ENCODE data around the gene RPH3AL. TPM values are rescaled to one million over a fixed set of nuclear protein-coding genes. Genes with fewer than 3 reads are reported as not detected.
A peak's percentile ranks its signal among the peaks of the same experiment; 100 is the strongest.

RPH3AL gene
- total and polyA plus RNA-seq, 4 donors: 1.6 to 18.1 (median 8.0) TPM

DNA sequence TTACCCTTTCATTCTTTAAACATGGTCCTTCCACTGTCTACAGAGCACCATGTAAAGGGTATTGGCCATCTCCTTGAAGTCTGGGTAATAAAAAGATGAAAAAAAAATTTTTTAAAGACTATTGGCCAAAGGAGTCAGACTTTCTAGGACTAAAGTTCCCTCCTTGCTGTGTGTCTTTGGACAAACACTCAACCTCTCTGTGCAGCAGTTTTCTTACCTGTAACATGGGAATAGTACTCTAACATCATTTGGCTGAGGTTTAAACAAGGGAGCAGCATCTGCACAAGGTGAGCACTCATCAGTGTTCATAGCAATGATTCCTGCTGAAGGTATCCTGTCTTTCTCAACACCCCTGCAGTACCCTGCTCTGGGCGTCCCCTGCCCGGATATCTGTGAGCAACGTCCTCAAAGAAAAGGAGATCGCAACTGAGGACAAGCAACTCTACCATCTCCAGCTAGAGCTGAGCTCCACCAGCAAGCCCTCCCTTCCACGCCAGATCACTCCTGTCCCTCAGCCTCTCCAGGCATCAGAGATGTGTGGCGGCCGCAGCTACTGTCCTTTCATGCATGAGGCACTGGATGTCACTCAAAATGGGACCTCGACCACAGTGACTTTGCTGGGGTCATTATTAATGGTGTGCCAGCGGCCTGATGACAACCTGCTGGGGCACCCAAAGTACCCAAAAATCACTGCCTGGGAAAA is 29.5 kb upstream of the RPH3AL start:
- Histone ChIP-seq H3K27me3 (ENCODE audit: control insufficient read depth in 1 of 2, insufficient read depth in 2 of 2, low read length in 1 of 2) (no peaks in the 10 kb centered on the region), H3K27ac (ENCODE audit: low read depth in 1 of 2, low read length in 2 of 2) (no peak overlapping the region), H3K4me3 (ENCODE audit: low read length in 2 of 2) (no peak overlapping the region), H3K36me3 (ENCODE audit: control insufficient read depth in 1 of 2, insufficient read depth in 2 of 2, low read length in 1 of 2) (no peaks in the 10 kb centered on the region), H3K9me3 (ENCODE audit: control insufficient read depth, low read length) (no peaks in the 10 kb centered on the region), H3K4me1 (ENCODE audit: control insufficient read depth in 1 of 2, insufficient read depth in 2 of 2, low read length in 2 of 2) (no peaks in the 10 kb centered on the region)
- intact Hi-C loops (cut with DNase I): no loop called here
- no peak for ATAC-seq (ENCODE audit: low FRiP score)
- WGBS, 2 donors: 85 to 86% methylated on average over 9 of the region's 9 CpGs
- DNase-seq: peak in 1 of 2 donors; percentile 57

GRCh38 chr17:381516-381915 is 28.9 kb upstream of the RPH3AL start:
- no peak for DNase-seq
- Histone ChIP-seq H3K27me3 (ENCODE audit: control insufficient read depth in 1 of 2, insufficient read depth in 2 of 2, low read length in 1 of 2) (no peaks in the 10 kb centered on the region), H3K4me3 (ENCODE audit: low read length in 2 of 2) (no peak overlapping the region), H3K27ac (ENCODE audit: low read depth in 1 of 2, low read length in 2 of 2) (no peak overlapping the region), H3K4me1 (ENCODE audit: control insufficient read depth in 1 of 2, insufficient read depth in 2 of 2, low read length in 2 of 2) (no peaks in the 10 kb centered on the region), H3K9me3 (ENCODE audit: control insufficient read depth, low read length) (no peaks in the 10 kb centered on the region), H3K36me3 (ENCODE audit: control insufficient read depth in 1 of 2, insufficient read depth in 2 of 2, low read length in 1 of 2) (no peaks in the 10 kb centered on the region)
- intact Hi-C loops (cut with DNase I): no loop called here
- 36 to 48% methylated on average over 8 of the region's 8 CpGs for WGBS, 2 donors
- ATAC-seq (ENCODE audit: low FRiP score): no peak

GRCh38 chr17:379531-380465 is 27.2 kb upstream of the RPH3AL start:
- Histone ChIP-seq H3K27ac (ENCODE audit: low read depth in 1 of 2, low read length in 2 of 2) (no peak overlapping the region), H3K4me3 (ENCODE audit: low read length in 2 of 2) (no peak overlapping the region), H3K27me3 (ENCODE audit: control insufficient read depth in 1 of 2, insufficient read depth in 2 of 2, low read length in 1 of 2) (no peaks in the 10 kb centered on the region), H3K4me1 (ENCODE audit: control insufficient read depth in 1 of 2, insufficient read depth in 2 of 2, low read length in 2 of 2) (no peaks in the 10 kb centered on the region), H3K36me3 (ENCODE audit: control insufficient read depth in 1 of 2, insufficient read depth in 2 of 2, low read length in 1 of 2) (no peaks in the 10 kb centered on the region), H3K9me3 (ENCODE audit: control insufficient read depth, low read length) (no peaks in the 10 kb centered on the region)
- DNase-seq: no peak
- intact Hi-C loops (cut with DNase I): no loop called here
- WGBS, 2 donors: 79 to 87% methylated on average over 28 of the region's 28 CpGs
- ATAC-seq (ENCODE audit: low FRiP score): no peak

DNA sequence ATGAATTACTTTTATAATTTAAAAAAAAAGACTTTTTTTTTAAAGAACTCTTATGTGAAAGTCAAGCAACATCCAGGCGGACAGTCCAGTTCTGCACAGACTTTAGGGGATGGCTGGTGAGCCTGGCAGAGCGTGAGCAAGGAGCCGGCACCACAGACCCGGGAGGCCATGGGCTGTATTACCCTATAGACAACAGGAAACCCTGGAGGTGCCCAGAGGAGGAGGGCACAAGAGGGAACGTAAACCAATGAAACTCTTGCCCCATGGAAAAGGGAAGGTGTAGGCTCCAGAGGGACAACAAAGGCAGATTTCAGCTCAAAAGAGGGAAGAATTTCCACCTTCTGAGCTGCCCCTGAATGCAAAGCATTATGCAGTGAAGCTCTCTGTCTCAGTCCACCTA is 25.5 kb upstream of the RPH3AL start:
- Histone ChIP-seq H3K27ac (ENCODE audit: low read depth in 1 of 2, low read length in 2 of 2) (no peak overlapping the region), H3K4me1 (ENCODE audit: control insufficient read depth in 1 of 2, insufficient read depth in 2 of 2, low read length in 2 of 2) (no peaks in the 10 kb centered on the region), H3K4me3 (ENCODE audit: low read length in 2 of 2) (no peak overlapping the region), H3K36me3 (ENCODE audit: control insufficient read depth in 1 of 2, insufficient read depth in 2 of 2, low read length in 1 of 2) (no peaks in the 10 kb centered on the region), H3K9me3 (ENCODE audit: control insufficient read depth, low read length) (no peaks in the 10 kb centered on the region), H3K27me3 (ENCODE audit: control insufficient read depth in 1 of 2, insufficient read depth in 2 of 2, low read length in 1 of 2) (no peaks in the 10 kb centered on the region)
- intact Hi-C loops (cut with DNase I): no loop called here
- DNase-seq (no peak), ATAC-seq (ENCODE audit: low FRiP score) (no peak)
- WGBS, 2 donors: 72 to 90% methylated on average over 5 of the region's 5 CpGs

GRCh38 chr17:376936-377863 is 24.6 kb upstream of the RPH3AL start:
- no peak overlapping the region for H3K27ac ChIP-seq (ENCODE audit: low read depth in 1 of 2, low read length in 2 of 2)
- intact Hi-C loops (cut with DNase I): no loop called here
- 50 to 59% methylated on average over 14 of the region's 14 CpGs for WGBS, 2 donors
- no peaks in the 10 kb centered on the region for H3K9me3 ChIP-seq (ENCODE audit: control insufficient read depth, low read length)
- H3K4me3 ChIP-seq (ENCODE audit: low read length in 2 of 2): no peak overlapping the region
- H3K4me1 ChIP-seq (ENCODE audit: control insufficient read depth in 1 of 2, insufficient read depth in 2 of 2, low read length in 2 of 2): no peaks in the 10 kb centered on the region
- no peak for DNase-seq
- no peak for ATAC-seq (ENCODE audit: low FRiP score)
- H3K36me3 ChIP-seq (ENCODE audit: control insufficient read depth in 1 of 2, insufficient read depth in 2 of 2, low read length in 1 of 2): no peaks in the 10 kb centered on the region
- no peaks in the 10 kb centered on the region for H3K27me3 ChIP-seq (ENCODE audit: control insufficient read depth in 1 of 2, insufficient read depth in 2 of 2, low read length in 1 of 2)

GRCh38 chr17:373613-374230 is 21.1 kb upstream of the RPH3AL start:
- Histone ChIP-seq H3K27me3 (ENCODE audit: control insufficient read depth in 1 of 2, insufficient read depth in 2 of 2, low read length in 1 of 2) (no peaks in the 10 kb centered on the region), H3K36me3 (ENCODE audit: control insufficient read depth in 1 of 2, insufficient read depth in 2 of 2, low read length in 1 of 2) (no peaks in the 10 kb centered on the region), H3K4me1 (ENCODE audit: control insufficient read depth in 1 of 2, insufficient read depth in 2 of 2, low read length in 2 of 2) (no peaks in the 10 kb centered on the region), H3K27ac (ENCODE audit: low read depth in 1 of 2, low read length in 2 of 2) (no peak overlapping the region), H3K4me3 (ENCODE audit: low read length in 2 of 2) (no peak overlapping the region), H3K9me3 (ENCODE audit: control insufficient read depth, low read length) (peaks cover 2% of the 10 kb centered on the region)
- 77 to 78% methylated on average over 7 of the region's 7 CpGs for WGBS, 2 donors
- DNase-seq (no peak), ATAC-seq (ENCODE audit: low FRiP score) (no peak)
- intact Hi-C loops (cut with DNase I): no loop called here

- H3K9me3 ChIP-seq (ENCODE audit: control insufficient read depth, low read length): peaks cover 2% of the 10 kb centered on the region
- H3K27me3 ChIP-seq (ENCODE audit: control insufficient read depth in 1 of 2, insufficient read depth in 2 of 2, low read length in 1 of 2): no peaks in the 10 kb centered on the region
- H3K27ac ChIP-seq (ENCODE audit: low read depth in 1 of 2, low read length in 2 of 2): no peak overlapping the region
- no peak for DNase-seq
- no peaks in the 10 kb centered on the region for H3K4me1 ChIP-seq (ENCODE audit: control insufficient read depth in 1 of 2, insufficient read depth in 2 of 2, low read length in 2 of 2)
- WGBS, 2 donors: 68 to 76% methylated on average over 18 of the region's 18 CpGs
- ATAC-seq (ENCODE audit: low FRiP score): no peak
- no peak overlapping the region for H3K4me3 ChIP-seq (ENCODE audit: low read length in 2 of 2)
- no peaks in the 10 kb centered on the region for H3K36me3 ChIP-seq (ENCODE audit: control insufficient read depth in 1 of 2, insufficient read depth in 2 of 2, low read length in 1 of 2)
- intact Hi-C loops (cut with DNase I): no loop called here
Measured at GRCh38 chr17:372157-373152, 19.8 kb upstream of the RPH3AL start.

Measured in aorta (tissue), 5 donors.